B cell (primary cell): ENCODE measurements around the gene TIMMDC1. TPM values are rescaled to one million over a fixed set of nuclear protein-coding genes. Genes with fewer than 3 reads are reported as not detected.
A peak's percentile ranks its signal among the peaks of the same experiment; 100 is the strongest.

Source experiments
- ATAC-seq: fragments of 200-7000 bp; cut with Tn5 transposase; one replicate; pipeline ENCODE4 v1.10.0; 2021; ENCODE audit warnings: low read depth, mild to moderate bottlenecking, moderate number of reproducible peaks, moderate library complexity
- CTCF ChIA-PET: fragments of 350-600 bp; sonication (Branson Sonifier 250); formaldehyde crosslinking; loops from one replicate; lab custom pipeline; 2021; ENCODE audit warnings: antibody characterized with exemption, inconsistent platforms; lab: Charles Lee
- POLR2A ChIA-PET: fragments of 350-600 bp; sonication (Branson Sonifier 250); formaldehyde crosslinking; loops from one replicate; lab custom pipeline; 2021; ENCODE audit warnings: antibody characterized with exemption; lab: Charles Lee
- DNase-seq: peaks from one replicate; pipeline ENCODE4 v3.0.0; 2013
- H2AFZ ChIP-seq: 2 replicates; pipeline ENCODE4 v1.6.1; 2012; ENCODE audit warnings: mild to moderate bottlenecking, low read depth, low read length; ENCODE audit not compliant: insufficient read depth, poor library complexity, severe bottlenecking
- H3K27ac ChIP-seq, 2 donors: 1 replicate in 1 of 2; 2 replicates in 1 of 2; pipeline ENCODE4 v1.5.1; 2012 to 2013; ENCODE audit warnings: low read length in 2 of 2, mild to moderate bottlenecking in 2 of 2, moderate library complexity in 1 of 2
- H3K27me3 ChIP-seq, 4 experiments: fragments of 200-600 bp in 1 of 4; sonication (generic) in 1 of 4; replicated peaks in 1 of 4; 1 replicate in 2 of 4; 2 replicates in 2 of 4; pipeline versions ENCODE4 v1.6.1 to v1.7.0; 2013 to 2016; ENCODE audit warnings: low read length in 3 of 4, mild to moderate bottlenecking in 2 of 4, mixed read lengths in 1 of 4, moderate library complexity in 1 of 4; ENCODE audit not compliant: insufficient read depth in 4 of 4, control insufficient read depth in 3 of 4; ENCODE audit errors: control extremely low read depth in 1 of 4
- H3K36me3 ChIP-seq, 2 experiments: replicated peaks in 1 of 2; 1 replicate in 1 of 2; 2 replicates in 1 of 2; pipeline versions ENCODE4 v1.6.1 to v1.7.1; 2013; ENCODE audit warnings: low read length in 1 of 2; ENCODE audit not compliant: insufficient read depth in 2 of 2, control insufficient read depth in 1 of 2; ENCODE audit errors: control extremely low read depth in 1 of 2, extremely low read depth in 1 of 2
- H3K4me1 ChIP-seq, 2 donors: fragments of 200-600 bp in 1 of 2; sonication (generic) in 1 of 2; 1 replicate in 1 of 2; 2 replicates in 1 of 2; pipeline versions ENCODE4 v1.5.1 to v1.6.1; 2013 to 2017; ENCODE audit warnings: low read length in 2 of 2; ENCODE audit not compliant: control insufficient read depth in 2 of 2, insufficient read depth in 2 of 2
- H3K4me2 ChIP-seq: replicated peaks from 2 replicates; pipeline ENCODE3; 2012; ENCODE audit warnings: mild to moderate bottlenecking, low read depth, low read length; ENCODE audit not compliant: poor library complexity, severe bottlenecking
- H3K4me3 ChIP-seq, 5 experiments: fragments of 200-600 bp in 1 of 5; sonication (generic) in 1 of 5; 1 replicate in 3 of 5; 2 replicates in 2 of 5; pipeline versions ENCODE4 v1.5.1 to v1.7.0; 2011 to 2016; ENCODE audit warnings: low read length in 4 of 5, mild to moderate bottlenecking in 4 of 5, low read depth in 2 of 5, control low read depth in 1 of 5, moderate library complexity in 1 of 5; ENCODE audit not compliant: insufficient read depth in 1 of 5; ENCODE audit errors: control extremely low read depth in 1 of 5, extremely low read depth in 1 of 5
- H3K79me2 ChIP-seq: fragments of 200-600 bp; sonication (generic); one replicate; pipeline ENCODE4 v1.6.0; 2016; ENCODE audit warnings: low read length; ENCODE audit not compliant: control insufficient read depth, insufficient read depth
- H3K9ac ChIP-seq: fragments of 200-600 bp; sonication (generic); 2 replicates; pipeline ENCODE4 v1.6.1; 2017; ENCODE audit warnings: mild to moderate bottlenecking, low read length, moderate library complexity
- H3K9me3 ChIP-seq, 3 donors: one replicate each; pipeline versions ENCODE4 v1.6.1 to v1.7.1; 2013; ENCODE audit warnings: low read length in 2 of 3; ENCODE audit not compliant: control insufficient read depth in 2 of 3, insufficient read depth in 1 of 3; ENCODE audit errors: control extremely low read depth in 1 of 3
- H4K20me1 ChIP-seq: 2 replicates; pipeline ENCODE4 v1.6.0; 2012; ENCODE audit warnings: mild to moderate bottlenecking, low read length; ENCODE audit not compliant: insufficient read depth, control insufficient read depth, poor library complexity, severe bottlenecking
- H3K27ac Mint-ChIP-seq: one replicate; pipeline ENCODE4 v1.8.0; 2021; ENCODE audit warnings: mixed read lengths
- H3K27me3 Mint-ChIP-seq: one replicate; pipeline ENCODE4 v1.8.0; 2021; ENCODE audit warnings: mixed read lengths
- H3K4me1 Mint-ChIP-seq: one replicate; pipeline ENCODE4 v1.8.0; 2021; ENCODE audit warnings: mixed read lengths
- H3K4me3 Mint-ChIP-seq: one replicate; pipeline ENCODE4 v1.8.0; 2021; ENCODE audit warnings: mixed read lengths
- H3K9me3 Mint-ChIP-seq: one replicate; pipeline ENCODE4 v1.8.0; 2022; ENCODE audit warnings: mixed read lengths; ENCODE audit not compliant: insufficient read depth
- CTCF ChIP-seq: fragments of 200-600 bp; IDR thresholded peaks from one replicate; pipeline ENCODE4 v1.8.0; 2022; ENCODE audit warnings: antibody characterized with exemption, mild to moderate bottlenecking
- EZH2 ChIP-seq: IDR thresholded peaks from 2 replicates; pipeline ENCODE4 v1.6.1; 2012; ENCODE audit warnings: borderline replicate concordance, low read depth, mild to moderate bottlenecking, moderate library complexity, low read length; ENCODE audit not compliant: insufficient read depth, poor library complexity, severe bottlenecking
- WGBS: methylation state at CpG from one replicate; pipeline ENCODE4 v1.1.5; 2013; ENCODE audit warnings: missing lambda C conversion rate; ENCODE audit not compliant: insufficient coverage; 5-methylcytosine and 5-hydroxymethylcytosine counted together
- intact Hi-C: fragments of 100-400 bp; cut with micrococcal nuclease; formaldehyde crosslinking; loops from one replicate; pipeline ENCODE4 v1.10.0; 2022
- polyA plus RNA-seq: library from polyadenylated mRNA; depleted of rRNA; stranded (reverse); fragments of >200 nt; gene quantifications from 2 replicates; pipeline ENCODE4 v1.2.3, GENCODE V29; 2012
- total RNA-seq, 2 donors: library from RNA; stranded (reverse); fragments of 120-200 nt in 1 of 2; gene quantifications; 1 replicate in 1 of 2; 2 replicates in 1 of 2; pipeline versions ENCODE4 v1.2.3 to v1.2.4, GENCODE V29; 2013 to 2022

TIMMDC1 gene
- total and polyA plus RNA-seq, 2 donors (not counting 1 experiment from before 2014, with no cell fraction given) = 50.5 to 58.5 TPM

- Mint-ChIP-seq H3K9me3 (no peaks in the 10 kb centered on the region), H3K4me3 (peak overlapping the region; percentile 75), H3K27ac (peak overlapping the region; percentile 91), H3K27me3 (no peaks in the 10 kb centered on the region), H3K4me1 (peaks cover 84% of the 10 kb centered on the region)
- ChIA-PET CTCF (interaction anchor here (0.9 to 3.7 kb wide), 13 partner anchors 9 to 283 kb away, joined by 3 to 16 read pairs (median 4); partner anchors contain the start of gene TIMMDC1), POLR2A (interaction anchor here (0.6 to 1.3 kb wide), 4 partner anchors 20 to 95 kb away, joined by 3 to 14 read pairs (median 6); partner anchors contain the start of gene TMEM39A)
- 80% methylated on average over 1 of the region's 9 CpGs for WGBS
- Histone ChIP-seq H3K79me2 (peaks cover 29% of the 10 kb centered on the region), H3K27me3 (no peaks in the 10 kb centered on the region), H3K9ac (peak overlapping the region; percentile 76), H3K27ac (peak overlapping the region; percentile 71 to 92), H3K9me3 (no peaks in the 10 kb centered on the region), H3K4me2 (peak overlapping the region; percentile 70), H3K36me3 (no peaks in the 10 kb centered on the region), H3K4me3 (peak overlapping the region in 4 of 5 experiments; percentile 42 to 71 (median 60)), H3K4me1 (peaks cover 52 to 79% of the 10 kb centered on the region in 2 donors), H4K20me1 (no peaks in the 10 kb centered on the region), H2AFZ (peak overlapping the region; percentile 66)
- intact Hi-C loops = loop anchor here (1.0 to 10.0 kb wide), 10 partner anchors 7 to 536 kb away; partner anchors contain the start of genes GSK3B, PLA1A, TIMMDC1 and TMEM39A
- no peak for ATAC-seq
- no peak for DNase-seq
- TF ChIP-seq CTCF (no peak), EZH2 (no peak)
These were observed 60.4 kb downstream of the TIMMDC1 start for GRCh38 chr3:119558626-119559317.
